PC-9 (cell line): Measurements from ENCODE around the gene KIF5B. TPM values are rescaled to one million over a fixed set of nuclear protein-coding genes. Genes with fewer than 3 reads are reported as not detected.
"Not testable (repeated sequence)": the region's sequence is repeated elsewhere in the genome, so short reads cannot be mapped to it uniquely, and the experiment has no call there.

ENCODE experiments used
- BruUV-seq: library from RNA; stranded (reverse); fragments of 400-500 nt; replicated peaks from 2 replicates; lab custom pipeline; 2021; lab: Mats Ljungman, UMichigan
- CTCF ChIA-PET: fragments of 300-600 bp; sonication (Branson Sonifier 250); formaldehyde crosslinking; loops from one replicate; lab custom pipeline; 2022; ENCODE audit warnings: antibody characterized with exemption; lab: Charles Lee
- POLR2A ChIA-PET: fragments of 300-600 bp; sonication (Branson Sonifier 250); formaldehyde crosslinking; loops from one replicate; lab custom pipeline; 2022; ENCODE audit warnings: antibody characterized with exemption; ENCODE audit not compliant: unreplicated experiment; lab: Charles Lee
- DNase-seq, 2 experiments: peaks; one replicate each; pipeline versions ENCODE4 v3.0.0 to v3.0.0-alpha.2; 2015 to 2022; ENCODE audit warnings: mixed read lengths in 1 of 2
- H2AFZ ChIP-seq: fragments of 200-600 bp; sonication (generic); 2 replicates; pipeline ENCODE4 v1.8.1; 2017; ENCODE audit warnings: antibody characterized with exemption
- H3F3A ChIP-seq: fragments of 200-600 bp; sonication (generic); 2 replicates; pipeline ENCODE4 v1.8.1; 2017; ENCODE audit warnings: antibody characterized with exemption, mild to moderate bottlenecking, low read depth; ENCODE audit not compliant: insufficient read depth
- H3K27ac ChIP-seq: fragments of 200-600 bp; sonication (generic); 2 replicates; pipeline ENCODE4 v1.6.1; 2016; ENCODE audit warnings: mixed run types
- H3K27me3 ChIP-seq: fragments of 200-600 bp; sonication (generic); 2 replicates; pipeline ENCODE4 v1.6.1; 2016; ENCODE audit warnings: low read depth, mixed run types; ENCODE audit not compliant: insufficient read depth
- H3K36me3 ChIP-seq: fragments of 200-600 bp; sonication (generic); 2 replicates; pipeline ENCODE4 v1.6.1; 2016; ENCODE audit warnings: low read depth, mixed run types
- H3K4me1 ChIP-seq: fragments of 200-600 bp; sonication (generic); replicated peaks from 2 replicates; pipeline ENCODE4 v1.6.1; 2016; ENCODE audit warnings: mixed run types; ENCODE audit not compliant: insufficient read depth
- H3K4me2 ChIP-seq: fragments of 200-600 bp; sonication (generic); 2 replicates; pipeline ENCODE4 v1.6.1; 2017; ENCODE audit warnings: mixed run types
- H3K4me3 ChIP-seq: fragments of 200-600 bp; sonication (generic); 2 replicates; pipeline ENCODE4 v1.6.1; 2016; ENCODE audit warnings: mixed run types
- H3K79me2 ChIP-seq: fragments of 200-600 bp; sonication (generic); 2 replicates; pipeline ENCODE4 v1.6.1; 2017; ENCODE audit warnings: low read depth, mixed run types
- H3K9me2 ChIP-seq: fragments of 200-600 bp; sonication (generic); 2 replicates; pipeline ENCODE4 v1.8.1; 2017; ENCODE audit warnings: mild to moderate bottlenecking; ENCODE audit not compliant: insufficient read depth
- H3K9me3 ChIP-seq: fragments of 200-600 bp; sonication (generic); 2 replicates; pipeline ENCODE4 v1.8.1; 2016; ENCODE audit warnings: low read depth; ENCODE audit not compliant: insufficient read depth
- H4K20me1 ChIP-seq: fragments of 200-600 bp; sonication (generic); 2 replicates; pipeline ENCODE4 v1.8.1; 2017; ENCODE audit not compliant: insufficient read depth
- CTCF ChIP-seq: fragments of 200-600 bp; sonication (generic); conservative IDR thresholded peaks from 2 replicates; pipeline ENCODE4 v1.6.1; 2017; ENCODE audit warnings: mixed run types, antibody characterized with exemption, mild to moderate bottlenecking, moderate library complexity
- EZH2 ChIP-seq: fragments of 200-600 bp; sonication (generic); IDR thresholded peaks from 2 replicates; pipeline ENCODE4 v1.8.0; 2017; ENCODE audit warnings: antibody characterized with exemption, low read depth
- intact Hi-C: fragments of 100-400 bp; cut with micrococcal nuclease; formaldehyde crosslinking; loops from one replicate; pipeline ENCODE4 v1.10.0; 2022; ENCODE audit not compliant: unreplicated experiment
- total RNA-seq: library from RNA; stranded (reverse); gene quantifications from 2 replicates; pipeline ENCODE4 v1.2.3, GENCODE V29; 2021

Gene KIF5B
- total RNA-seq, 1 experiment from 2014 or later, result 76.9 TPM

- ChIA-PET CTCF (interaction anchor here (0.6 to 0.7 kb wide), 2 partner anchors 102 to 227 kb away, joined by 3 read pairs; no protein-coding TSS in a partner anchor), POLR2A (interaction anchor here (0.6 to 0.7 kb wide), 2 partner anchors 293 to 925 kb away, joined by 4 to 14 read pairs; no protein-coding TSS in a partner anchor)
- Histone ChIP-seq H3K9me3 (no peaks in the 10 kb centered on the region), H3K79me2 (peaks cover 55% of the 10 kb centered on the region), H3K4me1 (peaks cover 25% of the 10 kb centered on the region), H3K4me3 (peak overlapping the region; percentile 91), H3K9me2 (no peaks in the 10 kb centered on the region), H2AFZ (peak overlapping the region; percentile 96), H3F3A (no peaks in the 10 kb centered on the region), H3K36me3 (no peaks in the 10 kb centered on the region), H3K4me2 (peak overlapping the region; percentile 98), H4K20me1 (peaks cover 45% of the 10 kb centered on the region), H3K27ac (peak overlapping the region; percentile 66), H3K27me3 (no peaks in the 10 kb centered on the region)
- DNase-seq, result peak in 1 of 2 experiments; percentile 67
- intact Hi-C loops, result loop anchor here (2.0 to 10.0 kb wide), 4 partner anchors 99 to 319 kb away; partner anchors contain the start of gene EPC1
- TF ChIP-seq CTCF, result no peak
- no peak for TF ChIP-seq EZH2
- BruUV-seq, result TSS peak; percentile 31
These were observed 618 bp downstream of the KIF5B start for GRCh38 chr10:32055478-32056135.

- Histone ChIP-seq H3K9me3 (no peaks in the 10 kb centered on the region), H3K4me3 (peak overlapping the region; percentile 91), H3K27ac (no peak overlapping the region), H4K20me1 (peaks cover 60% of the 10 kb centered on the region), H3K36me3 (no peaks in the 10 kb centered on the region), H3K27me3 (no peaks in the 10 kb centered on the region), H3K4me1 (peaks cover 25% of the 10 kb centered on the region), H3K4me2 (peak overlapping the region; percentile 98), H3K9me2 (no peaks in the 10 kb centered on the region), H2AFZ (no peak overlapping the region), H3K79me2 (peaks cover 70% of the 10 kb centered on the region), H3F3A (no peaks in the 10 kb centered on the region)
- POLR2A ChIA-PET, result interaction anchor here (0.6 kb wide), 2 partner anchors 20 to 92 kb away, joined by 3 to 5 read pairs; no protein-coding TSS in a partner anchor
- TF ChIP-seq CTCF (no peak), EZH2 (no peak)
- no TSS peak for BruUV-seq
- CTCF ChIA-PET, result no interaction called here
- intact Hi-C loops, result loop anchor here (2.0 to 10.0 kb wide), 4 partner anchors 101 to 321 kb away; partner anchors contain the start of gene EPC1
- no peak for DNase-seq
These were observed 2.1 kb downstream of the KIF5B start for GRCh38 chr10:32054094-32054493.

GRCh38 chr10:32053392-32053791 lies 2.8 kb downstream of the KIF5B start:
- H3F3A ChIP-seq, BruUV-seq, POLR2A ChIA-PET, H3K9me2 ChIP-seq, CTCF ChIA-PET, H3K27me3 ChIP-seq, H2AFZ ChIP-seq, DNase-seq, H3K9me3 ChIP-seq, H3K36me3 ChIP-seq, H3K27ac ChIP-seq: not testable (repeated sequence)
- Histone ChIP-seq H3K4me2 (peak overlapping the region; percentile 98), H3K79me2 (peaks cover 77% of the 10 kb centered on the region), H4K20me1 (peaks cover 65% of the 10 kb centered on the region), H3K4me1 (peaks cover 25% of the 10 kb centered on the region), H3K4me3 (peak overlapping the region; percentile 91; the same call in 1 of the 2 replicates)
- intact Hi-C loops, result loop anchor here (10.0 kb wide), 3 partner anchors 141 to 321 kb away; partner anchors contain the start of gene EPC1
